Activated CD4-positive, CD25-positive, alpha-beta regulatory T cell treated with anti-CD3 and anti-CD28 coated beads, Interleukin-2, amount 50 U/mL, for 16 hours (primary cell): Measurements from ENCODE around the gene SLC22A1.
"Not testable (repeated sequence)": the region's sequence is repeated elsewhere in the genome, so short reads cannot be mapped to it uniquely, and the experiment has no call there.

Source experiments
- DNase-seq: peaks from one replicate; pipeline ENCODE4 v3.0.0-alpha.2; 2020; ENCODE audit warnings: low read depth, low spot score

SLC22A1 gene

GRCh38 chr6:160093061-160093460 lies 28.6 kb upstream of the SLC22A1 start:
- no peak for DNase-seq

GRCh38 chr6:160093946-160094345 lies 27.7 kb upstream of the SLC22A1 start:
- DNase-seq = no peak

- DNase-seq = no peak
These were observed 26.3 kb upstream of the SLC22A1 start for GRCh38 chr6:160095146-160095845.

GRCh38 chr6:160101277-160102205 lies 20.1 kb upstream of the SLC22A1 start:
- no peak for DNase-seq

DNA sequence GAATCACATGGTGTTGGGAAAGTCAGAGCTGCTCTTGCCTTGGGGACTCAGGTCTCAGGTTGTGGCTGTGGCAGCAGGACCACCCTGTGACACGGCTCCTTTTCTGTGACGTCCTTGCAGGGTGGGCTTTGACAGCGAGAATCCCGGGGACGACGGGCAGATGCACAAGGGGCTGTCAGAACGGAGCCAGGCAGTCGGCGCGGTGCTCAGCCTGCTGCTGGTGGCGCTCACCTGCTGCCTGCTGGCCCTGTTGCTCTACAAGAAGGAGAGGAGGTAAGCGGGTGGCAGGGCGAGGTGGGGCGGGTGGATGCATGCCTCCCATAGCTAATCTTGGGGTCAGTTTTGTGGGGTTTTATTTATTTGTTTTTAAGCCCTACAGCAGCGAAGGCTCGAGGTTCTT lies 19.2 kb upstream of the SLC22A1 start:
- DNase-seq = no peak

DNA sequence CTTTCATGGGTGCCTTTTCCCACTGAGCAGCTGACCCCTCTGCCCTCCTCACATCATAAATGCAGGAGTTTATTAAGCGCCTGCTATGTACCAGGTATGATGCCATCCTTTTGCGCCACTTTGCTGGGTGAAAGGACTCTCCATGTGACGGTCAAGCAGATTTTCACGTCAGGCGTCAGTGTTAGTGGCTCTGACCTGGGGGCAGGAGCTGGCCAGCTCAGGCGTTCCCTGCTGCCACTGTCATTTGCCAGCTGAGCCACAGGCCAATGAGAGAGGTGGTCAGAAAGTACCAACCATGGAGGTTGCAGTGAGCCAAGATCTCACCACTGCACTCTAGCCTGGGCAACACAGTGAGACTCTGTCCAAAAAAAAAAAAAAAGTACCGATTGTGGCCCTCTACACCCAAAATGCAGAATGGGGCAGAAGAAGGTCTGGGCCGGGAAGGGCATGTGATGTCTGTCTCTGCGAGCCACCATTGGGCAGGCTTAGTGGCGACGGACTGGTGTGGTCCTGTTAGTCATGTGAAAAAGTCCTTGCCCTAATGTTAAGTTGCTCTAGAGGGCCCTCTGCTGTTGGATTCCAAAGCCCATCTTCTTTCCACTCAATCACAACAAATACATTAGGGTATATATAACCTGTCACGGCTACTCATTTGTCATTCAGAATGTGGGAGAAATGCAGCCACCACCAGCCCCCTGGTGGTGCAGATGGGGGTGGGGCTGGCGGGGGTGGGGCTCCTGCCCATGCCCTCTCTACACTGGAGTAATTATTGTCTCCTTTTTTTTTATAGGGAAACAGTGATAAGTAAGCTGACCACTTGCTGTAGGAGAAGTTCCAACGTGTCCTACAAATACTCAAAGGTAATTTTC lies 18.4 kb upstream of the SLC22A1 start:
- no peak for DNase-seq

GRCh38 chr6:160103825-160104100 lies 17.9 kb upstream of the SLC22A1 start:
- DNase-seq = no peak

- no peak for DNase-seq
These were observed 16.6 kb upstream of the SLC22A1 start for GRCh38 chr6:160104821-160105517.

GRCh38 chr6:160106010-160106409 lies 15.6 kb upstream of the SLC22A1 start:
- DNase-seq = no peak

DNA sequence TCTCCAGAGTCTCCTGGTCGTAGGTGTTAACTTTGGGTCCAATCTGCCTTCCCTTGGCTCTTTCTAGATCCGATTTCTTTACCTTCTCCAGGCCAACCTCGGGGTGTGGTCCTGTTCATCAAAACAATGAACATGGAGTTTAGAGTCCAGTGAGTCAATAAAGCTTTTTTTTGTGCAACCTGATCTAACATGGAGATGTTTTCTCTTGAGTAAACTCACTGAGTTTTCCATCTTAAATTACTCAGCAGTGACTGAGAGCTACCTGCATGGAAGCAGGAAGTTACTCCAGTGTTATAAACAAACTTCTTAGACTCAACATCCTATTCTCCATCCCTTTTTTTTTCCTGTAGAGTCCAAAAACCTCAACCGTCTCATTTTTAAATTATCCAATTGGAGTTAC lies 14.9 kb upstream of the SLC22A1 start:
- no peak for DNase-seq

DNA sequence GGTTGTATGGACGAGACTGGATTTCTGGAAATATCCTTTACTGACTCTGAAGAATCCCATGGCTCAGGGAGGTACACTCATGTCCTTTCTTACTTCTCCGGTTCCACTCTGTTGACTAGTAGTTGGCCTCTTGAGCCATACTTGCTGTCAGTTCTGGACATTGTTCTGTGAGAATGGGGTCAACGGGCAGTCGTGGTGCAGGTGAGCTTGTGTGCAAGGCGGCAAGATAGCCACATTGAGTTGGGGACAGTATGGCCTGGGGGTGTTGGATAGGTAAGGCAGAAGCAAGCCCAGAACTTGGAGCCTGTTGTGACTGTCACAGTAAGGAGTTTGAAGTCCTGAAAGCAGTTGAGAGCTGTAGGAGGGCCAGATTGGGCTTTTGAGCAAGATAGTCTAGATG lies 13.5 kb upstream of the SLC22A1 start:
- no peak for DNase-seq

- DNase-seq = no peak
These were observed 11.0 kb upstream of the SLC22A1 start for GRCh38 chr6:160110586-160111123.

GRCh38 chr6:160111806-160112205 lies 9.8 kb upstream of the SLC22A1 start:
- no peak for DNase-seq

GRCh38 chr6:160112628-160113299 lies 8.9 kb upstream of the SLC22A1 start:
- DNase-seq = no peak

DNA sequence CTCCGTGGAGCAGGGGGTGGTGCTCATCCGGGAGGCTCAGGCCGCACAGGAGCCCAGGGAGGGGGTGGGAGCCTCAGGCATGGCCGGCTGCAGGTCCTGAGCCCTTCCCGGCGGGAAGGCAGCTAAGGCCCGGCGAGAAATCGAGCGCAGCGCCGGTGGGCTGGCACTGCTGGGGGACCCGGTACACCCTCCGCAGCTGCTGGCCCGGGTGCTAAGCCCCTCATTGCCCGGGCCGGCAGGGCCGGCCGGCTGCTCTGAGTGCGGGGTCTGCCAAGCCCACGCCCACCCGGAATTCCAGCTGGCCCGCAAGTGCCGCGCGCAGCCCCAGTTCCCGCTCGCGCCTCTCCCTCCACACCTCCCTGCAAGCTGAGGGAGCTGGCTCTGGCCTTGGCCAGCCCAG lies 7.1 kb upstream of the SLC22A1 start:
- not testable (repeated sequence) for DNase-seq

GRCh38 chr6:160115421-160115820 lies 6.2 kb upstream of the SLC22A1 start:
- DNase-seq = no peak

DNA sequence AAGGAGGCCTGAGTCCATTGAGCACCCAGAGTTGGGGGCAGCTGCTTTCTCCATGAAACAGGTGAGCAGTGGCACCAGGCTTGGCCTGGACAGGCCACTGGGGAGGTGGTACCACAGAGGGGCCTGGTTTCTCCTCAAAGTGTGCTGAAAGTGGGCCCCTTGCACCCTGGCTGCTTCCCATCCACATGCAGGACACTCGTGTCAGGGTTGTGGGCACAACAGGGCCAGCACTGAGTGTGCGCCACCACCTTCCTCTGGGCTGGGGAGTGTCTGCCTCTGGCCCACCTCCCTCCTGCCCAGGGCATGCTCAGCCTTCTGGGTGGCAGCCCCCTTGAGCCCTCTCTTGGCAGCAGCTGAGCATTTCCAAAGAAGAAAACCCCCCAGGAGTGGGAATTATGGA lies 5.2 kb upstream of the SLC22A1 start:
- no peak for DNase-seq

- no peak for DNase-seq
These were observed 4.5 kb upstream of the SLC22A1 start for GRCh38 chr6:160117137-160117536.

- DNase-seq = no peak
These were observed 2.9 kb upstream of the SLC22A1 start for GRCh38 chr6:160118620-160119229.

DNA sequence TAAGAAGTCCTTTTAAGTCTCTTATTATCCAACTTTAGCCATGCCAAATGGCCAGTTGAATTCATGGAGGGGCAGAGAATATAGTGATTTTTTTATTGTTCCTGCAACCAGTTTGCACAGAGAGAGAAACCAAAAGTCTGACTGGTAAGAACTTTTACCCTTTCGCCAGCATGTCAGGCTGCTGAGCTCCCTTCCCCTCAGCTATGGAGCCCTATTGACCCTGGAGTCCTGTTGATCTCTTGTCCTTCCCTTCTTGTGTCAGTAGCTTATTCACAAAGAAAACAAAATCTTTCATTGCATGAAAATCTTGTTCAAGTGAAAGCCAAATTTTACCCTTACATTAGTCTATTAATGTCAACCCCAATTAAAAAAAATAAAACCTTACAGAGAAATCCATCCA lies 1.5 kb upstream of the SLC22A1 start:
- DNase-seq = no peak
